ENCODE measurements around the gene KCNAB1. TPM values are rescaled to one million over a fixed set of nuclear protein-coding genes. Genes with fewer than 3 reads are reported as not detected.
"Not testable (repeated sequence)": the region's sequence is repeated elsewhere in the genome, so short reads cannot be mapped to it uniquely, and the experiment has no call there.

Gene KCNAB1
- total and polyA plus RNA-seq, 4 donors: 0.76 to 2.8 (median 1.0) TPM

GRCh38 chr3:156072950-156073657 is 47.3 kb upstream of the KCNAB1 start:
- WGBS: 95% methylated on average over 29 of the region's 29 CpGs
- H3K36me3 ChIP-seq (ENCODE audit: control insufficient read depth in 4 of 4, insufficient read depth in 3 of 4, low read depth in 1 of 4, low read length in 3 of 4); H3K27me3 ChIP-seq (ENCODE audit: control insufficient read depth in 4 of 4, insufficient read depth in 4 of 4, low read length in 3 of 4); H3K4me1 ChIP-seq (ENCODE audit: control insufficient read depth in 4 of 4, insufficient read depth in 4 of 4, low read length in 3 of 4); H3K9ac ChIP-seq (ENCODE audit: low read depth in 1 of 2, low read length in 2 of 2); DNase-seq (ENCODE audit: low spot score); H3K27ac ChIP-seq (ENCODE audit: low read depth in 1 of 2, low read length in 2 of 2); H3K9me3 ChIP-seq (ENCODE audit: control insufficient read depth in 4 of 4, low read length in 3 of 4); H3K4me3 ChIP-seq (ENCODE audit: low read depth in 1 of 3, low read length in 3 of 3): not testable (repeated sequence)

- no peak for DNase-seq (ENCODE audit: low spot score)
Observed at GRCh38 chr3:156090126-156090525, 30.3 kb upstream of the KCNAB1 start.

More at GRCh38 chr3:156090126-156090525, 30.3 kb upstream of the KCNAB1 start:
- Histone ChIP-seq H3K27me3 (ENCODE audit: control insufficient read depth in 4 of 4, insufficient read depth in 4 of 4, low read length in 3 of 4) (no peaks in the 10 kb centered on the region), H3K36me3 (ENCODE audit: control insufficient read depth in 4 of 4, insufficient read depth in 3 of 4, low read depth in 1 of 4, low read length in 3 of 4) (no peaks in the 10 kb centered on the region), H3K4me1 (ENCODE audit: control insufficient read depth in 4 of 4, insufficient read depth in 4 of 4, low read length in 3 of 4) (peaks cover 0 to 5% (median 3%) of the 10 kb centered on the region in 4 donors), H3K9ac (ENCODE audit: low read depth in 1 of 2, low read length in 2 of 2) (no peak overlapping the region), H3K4me3 (ENCODE audit: low read depth in 1 of 3, low read length in 3 of 3) (no peak overlapping the region), H3K27ac (ENCODE audit: low read depth in 1 of 2, low read length in 2 of 2) (no peak overlapping the region), H3K9me3 (ENCODE audit: control insufficient read depth in 4 of 4, low read length in 3 of 4) (no peaks in the 10 kb centered on the region)
- WGBS: 82% methylated on average over 3 of the region's 3 CpGs
- TF ChIP-seq REST (IDR thresholded peaks at IDR 0.05) (no peak), HNF4A (conservative IDR thresholded peaks at IDR 0.05) (no peak), RAD21 (IDR thresholded peaks at IDR 0.05) (no peak), SP1 (IDR thresholded peaks at IDR 0.05) (no peak), YY1 (IDR thresholded peaks at IDR 0.05) (no peak), RXRA (IDR thresholded peaks at IDR 0.05) (no peak), MAX (IDR thresholded peaks at IDR 0.05) (no peak), GABPA (IDR thresholded peaks at IDR 0.05 in 1 of 2, conservative IDR thresholded peaks at IDR 0.05 in 1 of 2) (no peak), HNF4G (IDR thresholded peaks at IDR 0.05) (no peak), FOXA2 (IDR thresholded peaks at IDR 0.05) (no peak), CTCF (IDR thresholded peaks at IDR 0.05; ENCODE audit: low read depth, low read length, missing input control) (no peak), JUND (IDR thresholded peaks at IDR 0.05) (no peak), TAF1 (conservative IDR thresholded peaks at IDR 0.05) (no peak), NR2F2 (IDR thresholded peaks at IDR 0.05) (no peak), EGR1 (IDR thresholded peaks at IDR 0.05; ENCODE audit: low read depth in 2 of 2) (no peak), ZBTB33 (IDR thresholded peaks at IDR 0.05) (no peak), FOXA1 (IDR thresholded peaks at IDR 0.05) (no peak), ATF3 (IDR thresholded peaks at IDR 0.05) (no peak)

Measured in liver (tissue), 9 donors.